8988T (cell line): ENCODE measurements around the gene IRF8.
"Not testable (repeated sequence)": the region's sequence is repeated elsewhere in the genome, so short reads cannot be mapped to it uniquely, and the experiment has no call there.

Experiments
- DNase-seq: peaks from one replicate; pipeline ENCODE4 v3.0.0; 2011

Gene IRF8

GRCh38 chr16:85899444-85899843, 482 bp downstream of the IRF8 start:
- no peak for DNase-seq

DNA sequence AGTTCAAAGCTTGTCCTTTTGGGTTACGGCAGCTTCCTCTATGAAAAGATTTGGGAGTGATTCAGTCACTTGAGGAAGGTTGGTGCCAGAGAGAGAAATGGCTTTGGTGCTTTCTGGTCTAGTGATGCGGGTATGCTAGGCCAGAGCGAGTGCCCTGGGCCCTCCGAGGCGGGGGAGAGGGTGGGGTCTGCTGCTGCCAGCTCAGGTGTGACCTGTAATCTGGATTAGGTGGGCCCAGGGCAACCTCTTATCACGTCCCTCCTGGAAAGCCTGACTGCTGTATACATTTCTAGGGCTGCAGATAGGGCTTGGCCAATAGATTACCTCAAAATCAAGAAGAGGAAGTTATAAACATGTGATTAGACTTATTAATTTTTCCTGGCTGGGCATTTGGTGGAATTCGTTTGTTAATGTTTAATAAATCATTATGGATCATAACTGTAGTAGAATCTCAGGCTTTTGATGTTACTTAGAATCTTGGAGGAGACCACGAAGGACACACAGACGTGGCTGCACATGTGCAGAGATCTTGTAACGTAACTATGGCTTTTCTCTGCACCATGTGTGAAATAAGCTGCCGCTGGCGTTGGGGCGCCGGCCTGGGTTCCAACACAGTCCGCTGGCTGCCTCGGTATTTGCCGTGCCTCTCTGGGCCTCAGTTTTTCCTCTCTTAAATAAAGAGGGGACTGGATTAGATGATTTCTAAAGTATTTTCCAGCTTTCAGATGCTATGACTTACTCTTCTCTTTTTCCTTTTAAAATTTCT, 1.2 kb downstream of the IRF8 start:
- no peak for DNase-seq

DNA sequence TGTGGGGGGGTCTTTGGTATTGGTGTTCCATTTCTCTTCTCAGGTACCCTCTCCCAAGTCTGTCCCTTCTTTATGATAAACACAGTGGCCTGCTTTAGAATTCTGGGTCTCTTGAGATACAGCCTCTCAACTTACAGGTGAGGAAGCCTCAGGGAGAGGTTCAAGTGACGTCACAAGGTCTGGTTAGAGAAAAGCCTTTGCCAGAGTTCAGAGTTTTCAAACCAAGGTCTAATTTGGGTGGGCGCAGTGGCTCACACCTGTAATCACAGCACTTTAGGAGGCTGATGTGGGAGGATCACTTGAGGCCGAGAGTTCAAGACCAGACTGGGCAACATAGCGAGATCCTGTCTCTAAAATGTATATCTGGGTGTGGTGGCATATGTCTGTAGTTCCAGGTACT, 2.1 kb downstream of the IRF8 start:
- no peak for DNase-seq

DNA sequence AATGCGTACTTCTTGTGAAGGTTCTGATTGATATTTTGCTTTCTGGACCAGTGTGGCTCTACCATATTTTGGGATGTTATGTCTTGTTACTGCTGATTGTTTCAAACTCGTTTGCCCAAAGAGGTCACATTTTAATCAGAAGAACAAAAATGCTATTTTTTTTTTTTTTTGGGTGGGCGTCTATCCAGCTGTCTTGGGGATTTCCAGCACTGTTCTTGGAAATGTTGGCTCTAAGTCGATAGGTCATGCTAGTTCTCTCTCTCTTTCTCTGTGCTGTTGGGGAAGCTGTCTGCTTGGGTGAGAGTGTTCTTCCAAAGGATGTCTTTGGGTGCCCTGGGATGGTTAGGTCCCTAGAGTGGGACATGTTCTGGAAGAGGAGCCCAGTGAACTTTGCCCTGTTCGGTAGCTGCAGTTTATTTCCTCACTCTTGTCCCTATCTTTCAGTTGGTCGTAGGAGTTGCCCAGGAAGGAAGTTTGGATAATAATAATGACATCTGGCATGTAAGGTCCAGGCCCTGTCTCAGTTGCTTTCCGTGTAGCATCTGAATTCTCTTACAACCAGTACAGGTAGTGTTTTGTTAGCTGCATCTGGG, 2.9 kb downstream of the IRF8 start:
- no peak for DNase-seq

- DNase-seq = no peak
These were observed 3.6 kb downstream of the IRF8 start for GRCh38 chr16:85902366-85903155.

DNA sequence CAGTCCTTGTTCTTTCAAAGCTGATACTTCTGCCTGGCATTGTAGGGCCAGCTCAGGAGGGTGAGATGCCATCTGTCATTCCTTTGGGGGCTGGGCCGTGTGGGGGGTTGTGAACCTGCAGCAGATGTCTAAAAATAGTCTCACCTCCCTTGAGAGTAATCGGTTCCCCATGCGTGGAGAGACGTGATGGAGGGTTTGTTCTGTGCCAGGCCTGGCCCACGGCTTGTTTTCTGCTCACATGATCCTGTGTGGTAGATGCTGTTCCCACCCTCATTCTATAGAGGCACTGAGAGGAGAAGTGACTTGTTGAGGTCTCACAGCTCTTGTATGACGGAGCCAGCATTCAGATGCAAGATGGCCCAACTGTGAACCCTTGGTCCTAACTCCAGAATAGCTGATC, 4.6 kb downstream of the IRF8 start:
- DNase-seq = no peak

GRCh38 chr16:85905110-85906095, 6.4 kb downstream of the IRF8 start:
- DNase-seq = no peak

DNA sequence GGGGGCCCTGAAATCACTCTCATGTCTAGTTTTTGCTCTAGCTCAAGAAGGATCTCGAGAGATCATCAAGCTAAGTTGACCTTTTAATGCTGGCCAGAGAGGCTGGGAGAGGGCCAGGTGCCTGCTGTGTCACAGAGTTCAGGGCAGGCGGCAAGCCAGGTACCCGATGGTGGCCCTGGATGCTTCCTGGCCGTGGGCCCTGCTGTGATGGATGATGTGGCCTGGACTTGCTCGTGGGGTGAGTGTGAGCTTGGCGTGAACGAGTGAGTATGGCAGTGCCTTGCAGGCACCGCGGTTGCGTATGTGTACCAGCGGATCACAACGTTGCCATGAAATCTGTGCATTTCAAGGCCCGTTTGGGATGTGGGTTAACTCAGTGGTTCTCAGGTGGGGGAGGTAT, 7.4 kb downstream of the IRF8 start:
- no peak for DNase-seq

DNA sequence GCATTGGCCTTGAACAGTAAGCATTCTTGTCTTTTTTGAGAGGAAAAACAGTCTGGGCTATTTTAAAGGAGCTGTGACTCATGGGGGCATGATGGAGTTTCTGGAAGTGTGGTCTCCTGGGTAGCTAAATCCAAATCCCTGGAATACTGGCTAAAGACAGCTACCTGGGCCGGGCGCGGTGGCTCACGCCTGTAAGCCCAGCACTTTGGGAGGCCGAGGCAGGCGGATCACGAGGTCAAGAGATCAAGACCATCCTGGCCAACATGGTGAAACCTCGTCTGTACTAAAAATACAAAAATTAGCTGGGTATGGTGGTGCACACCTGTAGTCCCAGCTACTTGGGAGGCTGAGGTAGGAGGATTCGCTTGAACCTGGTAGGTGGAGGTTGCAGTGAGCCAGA, 8.3 kb downstream of the IRF8 start:
- not testable (repeated sequence) for DNase-seq

DNA sequence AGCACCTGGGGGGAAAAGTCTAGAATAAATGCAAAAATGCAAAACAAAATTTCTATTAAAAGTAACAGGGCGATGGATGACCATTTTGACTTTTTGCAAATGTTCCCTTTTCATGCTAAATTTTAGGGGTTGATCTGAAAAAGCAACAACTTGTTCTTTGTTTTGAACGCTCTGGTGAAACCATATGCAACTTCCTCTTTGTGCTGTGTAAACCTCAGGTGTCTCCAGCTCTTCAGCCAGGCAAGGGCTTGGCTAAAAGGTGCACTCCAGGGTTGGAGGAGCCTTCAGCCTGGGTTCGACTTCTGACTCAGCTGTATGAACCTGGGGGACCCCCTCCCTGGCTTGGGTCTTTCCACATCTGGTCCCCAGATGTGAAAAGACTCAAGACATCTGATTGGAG, 9.5 kb downstream of the IRF8 start:
- no peak for DNase-seq

GRCh38 chr16:85908889-85909589, 10.1 kb downstream of the IRF8 start:
- no peak for DNase-seq

GRCh38 chr16:85909932-85910853, 11.2 kb downstream of the IRF8 start:
- no peak for DNase-seq

GRCh38 chr16:85910854-85911247, 11.9 kb downstream of the IRF8 start:
- DNase-seq = no peak

DNA sequence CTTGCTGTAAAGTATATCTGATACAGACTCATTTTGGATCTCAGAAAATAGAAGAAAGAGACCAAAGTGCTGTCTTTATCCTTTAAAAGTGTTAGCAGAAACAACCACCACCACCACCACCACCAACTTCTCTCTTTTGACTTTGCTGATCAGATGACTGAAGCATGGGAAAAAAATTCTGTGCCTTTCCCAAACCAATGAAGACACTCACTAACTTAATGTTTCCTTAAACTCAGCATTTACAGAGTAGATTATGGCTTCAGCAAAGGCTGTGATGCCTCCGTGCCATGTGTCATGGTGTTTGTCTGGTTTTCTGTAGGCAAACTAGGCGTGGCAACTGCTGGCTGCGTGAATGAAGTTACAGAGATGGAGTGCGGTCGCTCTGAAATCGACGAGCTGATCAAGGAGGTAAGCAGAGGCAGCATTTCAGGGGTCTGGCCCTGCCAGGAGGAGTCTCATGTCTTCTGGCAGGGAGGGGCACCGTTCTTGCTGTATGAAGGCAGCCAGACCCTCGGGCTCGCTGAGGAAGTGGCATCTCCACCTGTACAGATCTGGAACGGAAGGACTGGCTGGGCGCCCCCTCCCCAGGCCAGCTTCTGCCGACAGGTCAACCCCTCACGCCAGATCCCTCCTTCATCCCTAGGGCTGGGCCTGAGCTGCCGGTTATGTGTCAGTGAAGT, 12.4 kb downstream of the IRF8 start:
- DNase-seq = no peak

DNA sequence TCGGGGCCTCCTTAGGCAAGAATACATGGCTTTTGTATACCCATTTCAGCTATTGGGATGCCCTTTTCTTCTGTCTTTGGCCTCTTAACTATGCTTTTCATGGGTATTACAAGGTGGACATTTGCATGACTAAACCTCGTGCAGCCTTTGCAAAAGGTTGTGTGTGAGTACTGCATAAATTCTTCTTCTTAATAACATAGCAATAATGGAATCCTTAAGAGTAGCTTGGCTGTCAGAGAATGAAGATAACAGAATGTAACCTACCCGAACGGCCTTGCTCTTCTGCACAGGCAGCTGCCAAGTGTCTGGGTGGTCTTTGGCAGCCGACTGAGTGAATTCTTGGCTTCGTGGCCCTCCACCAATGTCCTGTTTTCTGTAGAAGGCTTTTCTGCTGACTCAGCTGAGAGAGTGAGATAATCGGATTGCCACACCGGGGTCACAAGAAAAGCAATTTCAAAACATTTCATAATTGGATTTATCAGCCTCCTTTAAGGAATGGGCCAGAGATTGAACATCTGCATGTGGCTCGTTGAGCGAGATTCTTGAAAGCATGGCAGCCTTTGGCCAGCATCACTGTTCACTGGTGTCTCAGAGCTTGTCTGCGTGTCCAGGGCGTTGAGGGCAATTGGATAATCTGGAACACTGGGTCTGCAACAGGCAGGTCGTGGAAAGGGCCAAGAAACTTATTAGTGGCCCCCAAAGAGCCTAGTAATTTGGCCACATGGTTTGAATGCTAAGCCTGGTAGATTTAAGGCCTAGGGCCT, 13.4 kb downstream of the IRF8 start:
- no peak for DNase-seq

- DNase-seq = no peak
These were observed 14.2 kb downstream of the IRF8 start for GRCh38 chr16:85913141-85913601.

- no peak for DNase-seq
These were observed 14.9 kb downstream of the IRF8 start for GRCh38 chr16:85913688-85914422.

DNA sequence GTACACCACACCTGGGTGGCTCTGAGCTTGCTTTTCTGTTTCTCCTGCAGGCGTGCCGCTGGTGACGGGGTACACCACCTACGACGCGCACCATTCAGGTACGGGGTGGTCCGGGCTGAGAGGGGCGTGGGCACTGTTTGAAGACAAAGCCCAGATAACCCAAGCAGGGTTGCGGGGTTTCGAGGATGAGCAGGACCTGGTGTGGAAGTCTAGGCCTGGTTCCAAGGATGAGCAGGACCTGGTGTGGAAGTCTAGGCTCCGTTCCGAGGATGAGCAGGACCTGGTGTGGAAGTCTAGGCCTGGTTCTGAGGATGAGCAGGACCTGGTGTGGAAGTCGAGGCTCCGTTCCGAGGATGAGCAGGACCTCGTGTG, 15.4 kb downstream of the IRF8 start:
- DNase-seq = no peak
